T-helper 2 cell treated with Interferon-gamma antibody and Interleukin-4, amounts not matched to agents 5 μg/mL and 100 μg/mL, for 36 hours (primary cell): ENCODE measurements around the gene CILP2.

Experiments
- DNase-seq: peaks from one replicate; pipeline ENCODE4 v3.0.0; 2021; ENCODE audit warnings: low spot score
- H3K27ac Mint-ChIP-seq: one replicate; pipeline ENCODE4 v1.8.0; 2021; ENCODE audit warnings: mild to moderate bottlenecking, mixed read lengths
- H3K27me3 Mint-ChIP-seq: one replicate; pipeline ENCODE4 v1.8.0; 2021; ENCODE audit warnings: low read depth, mixed read lengths
- H3K36me3 Mint-ChIP-seq: one replicate; pipeline ENCODE4 v1.8.0; 2021; ENCODE audit warnings: low read depth, mixed read lengths
- H3K4me1 Mint-ChIP-seq: one replicate; pipeline ENCODE4 v1.8.0; 2021; ENCODE audit warnings: low read depth, mixed read lengths
- H3K4me3 Mint-ChIP-seq: one replicate; pipeline ENCODE4 v1.8.0; 2022; ENCODE audit warnings: mild to moderate bottlenecking, moderate library complexity, mixed read lengths
- H3K9me3 Mint-ChIP-seq: one replicate; pipeline ENCODE4 v1.8.0; 2021; ENCODE audit warnings: mixed read lengths

The CILP2 gene

GRCh38 chr19:19515642-19516519, 22.2 kb upstream of the CILP2 start, which contains the start of gene NDUFA13:
NDUFA13 (plus strand) TSS chr19:19516225; CDS start chr19:19516239, 14 bp downstream.
- H3K9me3 Mint-ChIP-seq: no peaks in the 10 kb centered on the region
- H3K27ac Mint-ChIP-seq: peak within 1 kb of the TSS; percentile 94
- peak within 1 kb of the TSS; percentile 94 for H3K4me3 Mint-ChIP-seq
- H3K27me3 Mint-ChIP-seq: no peaks in the 10 kb centered on the region
- DNase-seq: peak; percentile 93
- H3K4me1 Mint-ChIP-seq: peaks cover 10% of the 10 kb centered on the region
- H3K36me3 Mint-ChIP-seq: peaks cover 20% of the 10 kb centered on the region

- peaks cover 12% of the 10 kb centered on the region for H3K4me1 Mint-ChIP-seq
- DNase-seq: no peak
Measured at GRCh38 chr19:19517235-19517619, 20.8 kb upstream of the CILP2 start.

GRCh38 chr19:19520989-19521388, 17.1 kb upstream of the CILP2 start:
- H3K36me3 Mint-ChIP-seq: peaks cover 28% of the 10 kb centered on the region
- H3K27ac Mint-ChIP-seq: no peak overlapping the region
- H3K4me1 Mint-ChIP-seq: peaks cover 14% of the 10 kb centered on the region
- H3K9me3 Mint-ChIP-seq: no peaks in the 10 kb centered on the region
- no peak for DNase-seq
- H3K27me3 Mint-ChIP-seq: no peaks in the 10 kb centered on the region
- H3K4me3 Mint-ChIP-seq: no peak overlapping the region

More at GRCh38 chr19:19517235-19517619, 20.8 kb upstream of the CILP2 start:
- Mint-ChIP-seq H3K27ac (peak overlapping the region; percentile 94), H3K4me3 (peak overlapping the region; percentile 94), H3K36me3 (peaks cover 23% of the 10 kb centered on the region), H3K9me3 (no peaks in the 10 kb centered on the region), H3K27me3 (no peaks in the 10 kb centered on the region)

GRCh38 chr19:19523177-19523576, 14.9 kb upstream of the CILP2 start:
- DNase-seq: no peak
- Mint-ChIP-seq H3K36me3 (peaks cover 32% of the 10 kb centered on the region), H3K9me3 (no peaks in the 10 kb centered on the region), H3K4me3 (no peak overlapping the region), H3K27me3 (no peaks in the 10 kb centered on the region), H3K27ac (no peak overlapping the region), H3K4me1 (peaks cover 14% of the 10 kb centered on the region)

GRCh38 chr19:19524053-19524452, 14.0 kb upstream of the CILP2 start:
- H3K36me3 Mint-ChIP-seq: peaks cover 35% of the 10 kb centered on the region
- no peaks in the 10 kb centered on the region for H3K27me3 Mint-ChIP-seq
- DNase-seq: no peak
- peaks cover 14% of the 10 kb centered on the region for H3K4me1 Mint-ChIP-seq
- no peaks in the 10 kb centered on the region for H3K9me3 Mint-ChIP-seq
- H3K27ac Mint-ChIP-seq: no peak overlapping the region
- no peak overlapping the region for H3K4me3 Mint-ChIP-seq

GRCh38 chr19:19525611-19526380, 12.3 kb upstream of the CILP2 start:
- Mint-ChIP-seq H3K4me3 (no peak overlapping the region), H3K27me3 (no peaks in the 10 kb centered on the region), H3K36me3 (peaks cover 21% of the 10 kb centered on the region), H3K9me3 (no peaks in the 10 kb centered on the region), H3K27ac (no peak overlapping the region), H3K4me1 (peaks cover 5% of the 10 kb centered on the region)
- DNase-seq: no peak

DNA sequence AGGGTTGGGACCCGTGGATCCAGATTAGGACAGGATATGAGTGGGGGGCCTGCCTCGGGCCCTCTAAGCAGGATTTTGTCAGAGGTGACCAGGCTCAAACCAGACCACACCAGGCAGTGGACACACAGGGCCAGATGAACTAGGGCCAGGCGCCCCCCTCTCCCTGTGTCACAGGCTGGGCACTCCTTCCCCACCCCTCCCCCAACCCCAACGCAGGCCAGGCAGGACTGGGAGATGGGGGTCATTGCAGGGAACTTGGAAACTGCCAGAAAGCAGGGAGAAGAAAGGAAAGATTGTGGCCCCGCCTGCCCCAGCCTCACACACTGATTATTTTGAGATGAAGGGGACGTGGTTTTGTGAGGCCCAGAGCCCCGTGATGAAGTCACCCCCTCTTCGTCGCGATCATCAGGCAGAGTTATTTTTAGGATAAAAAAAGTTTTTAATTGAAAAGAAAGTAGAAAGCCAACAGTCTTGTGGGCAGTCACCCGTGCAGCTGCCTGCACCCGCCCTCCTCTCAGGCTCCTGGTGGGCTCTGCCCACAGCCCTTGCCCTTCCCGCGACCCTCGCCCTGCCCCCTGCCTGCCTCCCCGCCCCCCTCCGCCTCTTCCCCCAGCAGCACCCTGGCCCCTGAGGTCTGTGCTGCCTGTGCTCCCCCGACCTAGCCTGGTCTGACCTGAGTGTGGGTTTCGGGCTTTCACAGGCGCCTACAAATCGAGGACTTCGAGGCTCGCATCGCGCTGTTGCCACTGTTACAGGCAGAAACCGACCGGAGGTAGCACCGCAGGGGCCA, 11.3 kb upstream of the CILP2 start:
- no peak overlapping the region for H3K4me3 Mint-ChIP-seq
- H3K4me1 Mint-ChIP-seq: peaks cover 2% of the 10 kb centered on the region
- no peak overlapping the region for H3K27ac Mint-ChIP-seq
- H3K27me3 Mint-ChIP-seq: no peaks in the 10 kb centered on the region
- H3K9me3 Mint-ChIP-seq: no peaks in the 10 kb centered on the region
- H3K36me3 Mint-ChIP-seq: peaks cover 18% of the 10 kb centered on the region
- DNase-seq: no peak

GRCh38 chr19:19527371-19527656, 10.8 kb upstream of the CILP2 start:
- H3K4me1 Mint-ChIP-seq: peaks cover 4% of the 10 kb centered on the region

DNA sequence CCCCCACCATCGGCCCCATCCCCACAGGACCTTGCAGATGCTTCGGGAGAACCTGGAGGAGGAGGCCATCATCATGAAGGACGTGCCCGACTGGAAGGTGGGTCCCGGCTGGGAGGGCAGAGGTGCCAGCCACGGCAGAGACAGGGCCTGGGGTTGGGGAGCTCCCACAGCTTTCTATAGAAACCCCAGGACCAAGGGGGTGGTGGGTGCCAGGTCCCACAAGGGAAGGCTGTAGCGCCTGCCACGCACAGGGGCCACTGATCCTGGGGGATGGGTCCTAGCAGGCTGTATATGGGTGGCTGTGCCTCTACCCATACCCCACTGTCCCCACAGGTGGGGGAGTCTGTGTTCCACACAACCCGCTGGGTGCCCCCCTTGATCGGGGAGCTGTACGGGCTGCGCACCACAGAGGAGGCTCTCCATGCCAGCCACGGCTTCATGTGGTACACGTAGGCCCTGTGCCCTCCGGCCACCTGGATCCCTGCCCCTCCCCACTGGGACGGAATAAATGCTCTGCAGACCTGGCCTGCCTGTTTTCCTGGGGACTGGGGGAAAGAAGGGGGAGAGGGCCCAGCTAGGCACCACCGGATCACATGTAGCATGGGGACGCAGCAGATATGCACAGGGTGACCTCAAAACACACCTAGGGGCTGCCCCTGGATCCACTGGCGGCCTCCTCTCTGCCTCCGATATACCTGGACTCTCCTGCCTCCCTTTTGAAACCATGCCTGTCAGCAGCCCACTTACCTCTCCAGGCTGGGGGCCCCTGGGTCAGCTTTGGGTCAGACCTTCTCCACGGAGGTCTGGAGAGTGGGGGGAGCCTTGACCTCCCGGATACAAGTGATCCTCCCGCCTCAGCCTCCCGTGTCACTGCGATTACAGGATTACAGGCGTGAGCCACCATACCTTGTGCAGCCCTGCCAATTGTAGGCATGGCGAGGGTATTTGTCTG, 10.1 kb upstream of the CILP2 start:
- Mint-ChIP-seq H3K27me3 (no peaks in the 10 kb centered on the region), H3K4me3 (no peak overlapping the region), H3K4me1 (peaks cover 4% of the 10 kb centered on the region), H3K27ac (no peak overlapping the region), H3K36me3 (peaks cover 18% of the 10 kb centered on the region), H3K9me3 (no peaks in the 10 kb centered on the region)
- DNase-seq: no peak

More at GRCh38 chr19:19527371-19527656, 10.8 kb upstream of the CILP2 start:
- Mint-ChIP-seq H3K9me3 (no peaks in the 10 kb centered on the region), H3K27ac (no peak overlapping the region), H3K36me3 (peaks cover 21% of the 10 kb centered on the region), H3K27me3 (no peaks in the 10 kb centered on the region), H3K4me3 (no peak overlapping the region)
- no peak for DNase-seq

GRCh38 chr19:19528721-19529490, 9.2 kb upstream of the CILP2 start, which contains the start of gene YJEFN3:
YJEFN3 (plus strand) TSS chr19:19528911; CDS start chr19:19528933, 22 bp downstream.
- DNase-seq: no peak
- Mint-ChIP-seq H3K27me3 (no peaks in the 10 kb centered on the region), H3K4me1 (peaks cover 2% of the 10 kb centered on the region), H3K27ac (no peak within 1 kb of the TSS), H3K9me3 (no peaks in the 10 kb centered on the region), H3K36me3 (peaks cover 16% of the 10 kb centered on the region), H3K4me3 (no peak within 1 kb of the TSS)

- Mint-ChIP-seq H3K9me3 (no peaks in the 10 kb centered on the region), H3K4me1 (peaks cover 2% of the 10 kb centered on the region), H3K27ac (no peak overlapping the region), H3K4me3 (no peak overlapping the region), H3K27me3 (no peaks in the 10 kb centered on the region), H3K36me3 (peaks cover 13% of the 10 kb centered on the region)
- no peak for DNase-seq
Measured at GRCh38 chr19:19529783-19530422, 8.2 kb upstream of the CILP2 start.

- Mint-ChIP-seq H3K27me3 (no peaks in the 10 kb centered on the region), H3K4me3 (no peak overlapping the region), H3K4me1 (peaks cover 2% of the 10 kb centered on the region), H3K9me3 (no peaks in the 10 kb centered on the region), H3K27ac (peak overlapping the region; percentile 15), H3K36me3 (peaks cover 13% of the 10 kb centered on the region)
- no peak for DNase-seq
Measured at GRCh38 chr19:19530423-19530804, 7.7 kb upstream of the CILP2 start.
